ENCODE results near the gene FGF5. TPM values are rescaled to one million over a fixed set of nuclear protein-coding genes. Genes with fewer than 3 reads are reported as not detected.
"Not testable (repeated sequence)": the region's sequence is repeated elsewhere in the genome, so short reads cannot be mapped to it uniquely, and the experiment has no call there.

FGF5 gene
- total RNA-seq, 2 donors from 2014 or later: 0.30 to 1.5 TPM

DNA sequence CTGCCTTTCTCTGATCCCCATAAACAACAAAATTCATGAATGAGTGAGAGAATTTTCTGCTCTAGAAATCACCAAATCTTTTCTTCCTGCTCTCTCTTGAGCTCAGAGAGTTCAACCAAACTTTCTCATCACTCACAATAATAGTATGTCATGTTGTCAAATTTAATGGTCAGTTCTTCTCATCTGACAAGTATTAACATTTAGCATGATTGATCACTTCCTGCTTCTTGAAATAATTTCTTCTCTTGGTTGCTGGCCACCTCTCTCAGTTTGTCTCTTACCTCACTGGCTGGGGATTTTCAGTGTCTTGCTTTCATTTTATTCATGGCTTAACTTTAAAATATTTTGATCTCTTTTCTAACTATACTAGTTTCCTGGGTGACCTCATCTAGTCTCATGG, 25.5 kb upstream of the FGF5 start:
- TF ChIP-seq, protein P1, sequence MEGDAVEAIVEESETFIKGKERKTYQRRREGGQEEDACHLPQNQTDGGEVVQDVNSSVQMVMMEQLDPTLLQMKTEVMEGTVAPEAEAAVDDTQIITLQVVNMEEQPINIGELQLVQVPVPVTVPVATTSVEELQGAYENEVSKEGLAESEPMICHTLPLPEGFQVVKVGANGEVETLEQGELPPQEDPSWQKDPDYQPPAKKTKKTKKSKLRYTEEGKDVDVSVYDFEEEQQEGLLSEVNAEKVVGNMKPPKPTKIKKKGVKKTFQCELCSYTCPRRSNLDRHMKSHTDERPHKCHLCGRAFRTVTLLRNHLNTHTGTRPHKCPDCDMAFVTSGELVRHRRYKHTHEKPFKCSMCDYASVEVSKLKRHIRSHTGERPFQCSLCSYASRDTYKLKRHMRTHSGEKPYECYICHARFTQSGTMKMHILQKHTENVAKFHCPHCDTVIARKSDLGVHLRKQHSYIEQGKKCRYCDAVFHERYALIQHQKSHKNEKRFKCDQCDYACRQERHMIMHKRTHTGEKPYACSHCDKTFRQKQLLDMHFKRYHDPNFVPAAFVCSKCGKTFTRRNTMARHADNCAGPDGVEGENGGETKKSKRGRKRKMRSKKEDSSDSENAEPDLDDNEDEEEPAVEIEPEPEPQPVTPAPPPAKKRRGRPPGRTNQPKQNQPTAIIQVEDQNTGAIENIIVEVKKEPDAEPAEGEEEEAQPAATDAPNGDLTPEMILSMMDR (IDR thresholded peaks at IDR 0.05): no peak
- H3K27ac ChIP-seq: no peak overlapping the region
- H3K4me1 ChIP-seq: no peaks in the 10 kb centered on the region
- DNase-seq: no peak
- intact Hi-C loops (cut with DNase I): no loop called here
- no peaks in the 10 kb centered on the region for H3K27me3 ChIP-seq
- H3K9me3 ChIP-seq: no peaks in the 10 kb centered on the region
- no peaks in the 10 kb centered on the region for H3K36me3 ChIP-seq
- no peak overlapping the region for H3K9ac ChIP-seq (ENCODE audit: low read depth in 2 of 2, low read length in 2 of 2)
- no peak overlapping the region for H3K4me3 ChIP-seq

DNA sequence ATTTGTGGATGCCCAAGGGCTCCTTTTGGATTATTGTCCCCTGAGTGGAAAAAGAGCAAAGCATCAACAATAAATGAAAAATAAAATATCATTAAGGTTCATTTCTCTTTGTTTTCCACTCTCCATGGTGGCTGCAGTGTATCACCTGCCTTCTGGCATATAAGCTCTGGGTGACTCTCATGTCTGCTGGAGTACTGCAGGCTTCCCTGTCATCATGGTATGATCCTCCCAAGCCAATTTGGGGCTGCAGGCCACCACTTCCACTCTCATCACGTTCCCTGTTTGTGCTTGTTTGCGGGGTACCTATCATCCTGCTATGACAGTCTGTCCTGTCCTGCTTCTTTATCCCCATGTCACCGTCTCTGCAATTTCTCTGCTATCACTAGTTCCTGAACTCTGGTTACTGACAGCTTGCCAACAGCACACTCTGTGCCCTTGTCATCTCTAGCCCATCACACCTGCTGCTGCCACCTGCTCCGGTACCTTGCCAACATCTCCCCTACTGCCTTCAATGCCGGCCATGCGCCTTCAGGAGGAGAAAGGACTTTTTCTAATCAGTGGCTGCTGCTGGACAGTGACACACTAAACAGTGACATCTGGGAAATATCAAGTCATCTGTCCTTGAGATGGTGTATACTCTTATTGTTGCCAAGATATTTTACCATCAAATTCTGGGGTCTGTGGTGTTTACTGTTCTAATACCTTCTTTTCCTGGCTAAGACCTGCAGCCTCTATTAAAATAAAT, 23.0 kb upstream of the FGF5 start:
- intact Hi-C loops (cut with DNase I): no loop called here
- no peaks in the 10 kb centered on the region for H3K27me3 ChIP-seq
- TF ChIP-seq, protein P1 (IDR thresholded peaks at IDR 0.05): no peak
- H3K4me1 ChIP-seq: no peaks in the 10 kb centered on the region
- H3K36me3 ChIP-seq: no peaks in the 10 kb centered on the region
- no peaks in the 10 kb centered on the region for H3K9me3 ChIP-seq
- H3K9ac ChIP-seq (ENCODE audit: low read depth in 2 of 2, low read length in 2 of 2): no peak overlapping the region
- no peak overlapping the region for H3K4me3 ChIP-seq
- DNase-seq: no peak
- no peak overlapping the region for H3K27ac ChIP-seq

DNA sequence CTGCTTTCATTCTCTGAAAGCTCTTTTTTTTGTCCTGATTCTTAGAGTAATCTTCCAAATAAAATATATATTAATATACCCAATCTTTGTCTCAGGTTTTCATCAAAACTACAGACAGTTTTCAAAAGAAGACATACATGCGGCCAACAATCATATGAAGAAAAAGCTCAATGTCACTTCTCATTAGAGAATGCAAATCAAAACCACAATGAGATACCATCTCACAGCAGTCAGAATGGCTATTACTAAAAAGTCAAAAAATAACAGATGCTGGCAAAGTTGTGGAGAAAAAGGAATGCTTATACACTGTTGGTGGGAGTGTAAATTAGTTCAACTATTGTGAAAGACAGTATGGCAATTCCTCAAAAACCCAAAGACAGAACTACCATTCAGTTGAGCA, 19.0 kb upstream of the FGF5 start:
- H3K4me3 ChIP-seq; DNase-seq; intact Hi-C loops (cut with DNase I); H3K27me3 ChIP-seq; H3K9me3 ChIP-seq; H3K9ac ChIP-seq (ENCODE audit: low read depth in 2 of 2, low read length in 2 of 2); H3K36me3 ChIP-seq; H3K27ac ChIP-seq; H3K4me1 ChIP-seq: not testable (repeated sequence)

DNA sequence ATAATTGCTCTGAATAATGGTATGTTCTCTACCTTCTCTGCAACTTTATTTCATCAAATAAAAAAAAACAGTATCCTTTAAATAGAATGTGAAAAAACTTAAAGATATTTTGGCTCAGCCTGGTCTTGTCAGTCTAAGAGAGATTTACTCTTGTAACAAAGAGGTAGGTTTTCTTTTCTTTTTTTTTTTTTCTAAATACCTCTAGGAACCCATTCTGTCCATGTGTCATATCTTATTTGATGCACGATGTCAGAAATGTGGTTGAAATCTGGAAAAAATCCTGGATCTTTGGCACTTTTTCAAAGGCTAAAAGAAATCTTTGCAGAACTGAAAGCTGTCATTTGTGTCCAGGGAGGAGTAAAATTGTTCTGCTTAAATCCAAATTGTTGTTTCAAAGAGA, 17.3 kb upstream of the FGF5 start:
- intact Hi-C loops (cut with DNase I): no loop called here
- no peaks in the 10 kb centered on the region for H3K4me1 ChIP-seq
- H3K9me3 ChIP-seq: no peaks in the 10 kb centered on the region

DNA sequence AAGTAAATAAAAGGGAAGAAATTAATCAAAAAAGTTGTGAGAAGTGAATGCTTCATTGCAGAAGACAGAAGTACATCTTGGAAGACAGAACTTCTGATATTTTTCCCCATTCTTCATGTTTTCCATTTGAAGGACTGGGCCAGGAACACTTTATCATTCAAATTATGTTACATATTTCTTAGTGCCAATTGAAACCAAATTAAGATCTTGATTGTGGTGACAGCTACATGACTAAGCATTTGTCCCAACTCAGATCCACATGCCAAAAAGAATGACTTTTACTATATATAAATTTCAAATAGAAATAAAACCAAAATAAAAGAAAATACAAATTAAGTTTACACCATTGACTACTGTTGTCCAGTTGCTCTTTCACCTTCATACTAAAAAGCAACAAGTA, 14.0 kb upstream of the FGF5 start:
- no peak overlapping the region for H3K9ac ChIP-seq (ENCODE audit: low read depth in 2 of 2, low read length in 2 of 2)
- intact Hi-C loops (cut with DNase I): no loop called here
- TF ChIP-seq, protein P1 (IDR thresholded peaks at IDR 0.05): no peak
- no peaks in the 10 kb centered on the region for H3K4me1 ChIP-seq
- H3K9me3 ChIP-seq: no peaks in the 10 kb centered on the region
- H3K36me3 ChIP-seq: no peaks in the 10 kb centered on the region
- H3K27ac ChIP-seq: no peak overlapping the region
- H3K27me3 ChIP-seq: no peaks in the 10 kb centered on the region
- no peak for DNase-seq
- no peak overlapping the region for H3K4me3 ChIP-seq

More for the DNA sequence above, 17.3 kb upstream of the FGF5 start:
- no peaks in the 10 kb centered on the region for H3K27me3 ChIP-seq
- H3K36me3 ChIP-seq: no peaks in the 10 kb centered on the region
- no peak for DNase-seq
- H3K27ac ChIP-seq: no peak overlapping the region
- TF ChIP-seq, protein P1 (IDR thresholded peaks at IDR 0.05): no peak
- no peak overlapping the region for H3K9ac ChIP-seq (ENCODE audit: low read depth in 2 of 2, low read length in 2 of 2)
- no peak overlapping the region for H3K4me3 ChIP-seq

DNA sequence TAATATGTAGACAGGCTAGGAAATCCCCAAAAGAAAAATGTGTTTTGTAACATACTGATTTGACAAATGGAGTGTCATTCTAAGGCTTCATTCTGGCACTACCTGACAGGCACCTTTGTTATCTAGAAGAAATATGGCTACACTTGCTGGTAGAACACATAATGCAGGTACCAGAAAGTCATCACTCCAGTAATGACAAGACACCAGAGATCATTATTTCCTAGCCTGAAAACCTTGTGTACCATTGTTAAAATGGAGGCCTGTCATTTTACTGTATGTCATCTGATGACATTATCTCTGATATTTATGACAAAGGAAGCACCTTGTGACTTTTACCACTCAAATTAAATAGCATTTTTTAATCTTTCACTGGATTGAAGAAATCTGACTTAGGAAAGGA, 13.5 kb upstream of the FGF5 start:
- TF ChIP-seq, protein P1 (IDR thresholded peaks at IDR 0.05): no peak
- H3K9me3 ChIP-seq: no peaks in the 10 kb centered on the region
- H3K9ac ChIP-seq (ENCODE audit: low read depth in 2 of 2, low read length in 2 of 2): no peak overlapping the region
- H3K4me3 ChIP-seq: no peak overlapping the region
- no peaks in the 10 kb centered on the region for H3K36me3 ChIP-seq
- no peak overlapping the region for H3K27ac ChIP-seq
- intact Hi-C loops (cut with DNase I): no loop called here
- no peaks in the 10 kb centered on the region for H3K4me1 ChIP-seq
- H3K27me3 ChIP-seq: no peaks in the 10 kb centered on the region
- DNase-seq: no peak
